BLaER1 (cell line): ENCODE results near the gene HOXC9.

ENCODE experiments used
- H3K27ac ChIP-seq: shearing (Covaris generic); formaldehyde crosslinking; 2 replicates; pipeline ENCODE4 v1.8.1; 2022
- H3K27me3 ChIP-seq: shearing (Covaris generic); formaldehyde crosslinking; 2 replicates; pipeline ENCODE4 v1.8.1; 2022
- H3K36me3 ChIP-seq: shearing (Covaris generic); formaldehyde crosslinking; 2 replicates; pipeline ENCODE4 v1.8.1; 2022
- H3K4me1 ChIP-seq: shearing (Covaris generic); formaldehyde crosslinking; 2 replicates; pipeline ENCODE4 v1.8.1; 2022
- H3K4me2 ChIP-seq: shearing (Covaris generic); formaldehyde crosslinking; 2 replicates; pipeline ENCODE4 v1.8.1; 2022
- H3K4me3 ChIP-seq: shearing (Covaris generic); formaldehyde crosslinking; 2 replicates; pipeline ENCODE4 v1.8.1; 2022
- H3K9ac ChIP-seq: shearing (Covaris generic); formaldehyde crosslinking; 2 replicates; pipeline ENCODE4 v1.8.1; 2022
- H3K9me3 ChIP-seq: shearing (Covaris generic); formaldehyde crosslinking; 2 replicates; pipeline ENCODE4 v1.8.1; 2022
- H4K20me1 ChIP-seq: shearing (Covaris generic); formaldehyde crosslinking; 2 replicates; pipeline ENCODE4 v1.8.1; 2022
- Cebpa-rat ChIP-seq: shearing (Covaris generic); IDR thresholded peaks from 2 replicates; pipeline ENCODE4 v1.8.1; 2022

HOXC9 gene

GRCh38 chr12:54007538-54008259 is 7.7 kb downstream of the HOXC9 start:
- no peaks in the 10 kb centered on the region for H3K36me3 ChIP-seq
- H3K4me2 ChIP-seq = no peak overlapping the region
- H3K9me3 ChIP-seq = no peaks in the 10 kb centered on the region
- peaks cover 4% of the 10 kb centered on the region; the same call in 1 of the 2 replicates for H3K4me1 ChIP-seq
- TF ChIP-seq Cebpa-rat = no peak
- no peak overlapping the region for H3K9ac ChIP-seq
- peaks cover 100% of the 10 kb centered on the region for H3K27me3 ChIP-seq
- H3K4me3 ChIP-seq = no peak overlapping the region
- H4K20me1 ChIP-seq = peaks cover 93% of the 10 kb centered on the region
- no peak overlapping the region for H3K27ac ChIP-seq

- peaks cover 93% of the 10 kb centered on the region for H4K20me1 ChIP-seq
- no peak overlapping the region for H3K9ac ChIP-seq
- peaks cover 100% of the 10 kb centered on the region for H3K27me3 ChIP-seq
- no peak overlapping the region for H3K4me2 ChIP-seq
- no peak overlapping the region for H3K4me3 ChIP-seq
- no peaks in the 10 kb centered on the region for H3K9me3 ChIP-seq
- H3K36me3 ChIP-seq = no peaks in the 10 kb centered on the region
- TF ChIP-seq Cebpa-rat = no peak
- H3K27ac ChIP-seq = no peak overlapping the region
- peaks cover 4% of the 10 kb centered on the region; the same call in 1 of the 2 replicates for H3K4me1 ChIP-seq
These were observed 8.2 kb downstream of the HOXC9 start for GRCh38 chr12:54008260-54008552.

DNA sequence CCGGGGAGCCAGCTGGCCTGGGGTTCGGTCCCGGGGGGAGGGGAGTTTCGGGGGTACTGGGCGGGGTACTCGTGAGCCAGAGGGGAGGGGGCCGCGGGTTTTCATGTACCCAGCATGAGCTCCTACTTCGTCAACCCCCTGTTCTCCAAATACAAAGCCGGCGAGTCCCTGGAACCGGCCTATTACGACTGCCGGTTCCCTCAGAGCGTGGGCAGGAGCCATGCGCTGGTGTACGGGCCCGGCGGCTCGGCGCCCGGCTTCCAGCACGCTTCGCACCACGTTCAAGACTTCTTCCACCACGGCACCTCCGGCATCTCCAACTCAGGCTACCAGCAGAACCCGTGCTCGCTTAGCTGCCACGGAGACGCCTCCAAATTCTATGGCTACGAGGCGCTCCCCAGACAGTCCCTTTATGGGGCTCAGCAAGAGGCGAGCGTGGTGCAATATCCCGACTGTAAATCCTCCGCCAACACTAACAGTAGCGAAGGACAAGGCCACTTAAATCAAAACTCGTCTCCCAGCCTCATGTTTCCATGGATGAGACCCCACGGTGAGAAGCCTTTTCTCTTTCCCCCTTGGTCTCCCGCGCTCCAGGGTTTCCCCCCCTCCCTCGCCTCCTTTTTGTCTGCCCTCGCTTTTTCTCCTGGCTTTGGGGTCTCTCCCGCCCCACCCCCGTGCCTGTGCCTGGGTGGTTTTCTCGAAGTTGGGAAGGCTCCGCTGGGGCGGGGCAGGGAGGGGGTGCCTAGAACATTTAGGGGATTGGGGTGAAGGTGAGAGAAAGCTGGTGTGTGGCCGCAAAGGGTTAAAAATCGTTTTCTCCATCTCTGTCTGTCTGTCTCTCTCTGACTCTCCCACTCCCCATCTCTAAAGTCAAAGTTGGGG is 9.5 kb downstream of the HOXC9 start:
- no peak overlapping the region for H3K27ac ChIP-seq
- peaks cover 94% of the 10 kb centered on the region for H4K20me1 ChIP-seq
- TF ChIP-seq Cebpa-rat = no peak
- H3K4me3 ChIP-seq = no peak overlapping the region
- no peak overlapping the region for H3K9ac ChIP-seq
- H3K36me3 ChIP-seq = no peaks in the 10 kb centered on the region
- no peak overlapping the region for H3K4me2 ChIP-seq
- peaks cover 100% of the 10 kb centered on the region for H3K27me3 ChIP-seq
- H3K4me1 ChIP-seq = peaks cover 4% of the 10 kb centered on the region; the same call in 1 of the 2 replicates
- no peaks in the 10 kb centered on the region for H3K9me3 ChIP-seq

DNA sequence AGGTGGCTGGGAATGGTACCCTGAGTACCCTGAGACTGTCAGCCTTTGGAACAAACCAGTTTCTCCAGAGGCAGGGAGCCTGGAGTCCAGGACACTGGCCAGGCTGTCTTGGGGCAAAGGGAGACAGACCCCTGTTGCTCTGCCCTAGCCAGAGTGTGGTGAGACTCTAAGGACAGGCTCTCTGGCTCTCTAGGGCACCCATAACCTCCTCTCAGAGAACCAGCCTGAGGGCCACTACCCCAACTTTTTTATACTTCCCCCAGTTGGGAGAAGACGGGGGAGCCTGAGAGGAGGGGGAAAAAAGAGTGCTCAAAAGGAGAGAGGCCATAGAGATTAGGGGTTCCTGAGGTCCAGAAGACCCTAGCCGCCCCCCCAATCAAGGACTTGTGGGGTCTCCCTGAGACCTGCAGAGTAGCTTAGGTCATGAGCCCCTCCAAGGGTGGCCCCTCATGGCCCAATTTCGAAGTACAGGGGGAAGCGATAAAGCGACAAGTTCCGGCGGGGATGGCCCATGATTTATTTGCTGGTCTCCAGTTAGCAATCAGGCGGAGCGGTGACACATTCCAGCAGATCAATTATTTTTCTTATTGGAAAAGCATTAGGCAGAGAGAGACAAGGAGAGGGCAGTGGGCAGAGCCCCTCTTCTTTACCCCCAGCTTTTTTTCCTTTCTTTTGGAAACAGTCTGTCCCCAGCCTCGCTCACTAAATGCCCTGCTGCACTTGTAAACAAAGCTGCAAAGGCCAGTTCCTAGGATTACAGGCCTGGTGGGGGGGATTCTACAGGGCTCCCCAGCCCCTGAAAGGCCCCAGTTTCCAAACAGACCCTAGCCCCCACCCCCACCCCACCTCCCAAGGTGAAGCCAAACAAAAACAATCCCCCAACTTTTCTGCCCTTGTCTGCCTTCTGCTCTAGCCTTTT is 10.4 kb downstream of the HOXC9 start:
- TF ChIP-seq Cebpa-rat = no peak
- Histone ChIP-seq H3K4me1 (peaks cover 4% of the 10 kb centered on the region; the same call in 1 of the 2 replicates), H3K9ac (no peak overlapping the region), H3K9me3 (no peaks in the 10 kb centered on the region), H3K4me3 (no peak overlapping the region), H3K27me3 (peaks cover 100% of the 10 kb centered on the region), H3K4me2 (no peak overlapping the region), H4K20me1 (peaks cover 94% of the 10 kb centered on the region), H3K27ac (no peak overlapping the region), H3K36me3 (no peaks in the 10 kb centered on the region)

GRCh38 chr12:54010972-54011664 is 11.2 kb downstream of the HOXC9 start:
- peaks cover 3% of the 10 kb centered on the region; the same call in 1 of the 2 replicates for H3K4me1 ChIP-seq
- no peak overlapping the region for H3K4me3 ChIP-seq
- H3K27ac ChIP-seq = no peak overlapping the region
- no peak for TF ChIP-seq Cebpa-rat
- no peak overlapping the region for H3K9ac ChIP-seq
- H4K20me1 ChIP-seq = peaks cover 94% of the 10 kb centered on the region
- H3K27me3 ChIP-seq = peaks cover 100% of the 10 kb centered on the region
- H3K4me2 ChIP-seq = no peak overlapping the region
- H3K36me3 ChIP-seq = no peaks in the 10 kb centered on the region
- H3K9me3 ChIP-seq = no peaks in the 10 kb centered on the region

DNA sequence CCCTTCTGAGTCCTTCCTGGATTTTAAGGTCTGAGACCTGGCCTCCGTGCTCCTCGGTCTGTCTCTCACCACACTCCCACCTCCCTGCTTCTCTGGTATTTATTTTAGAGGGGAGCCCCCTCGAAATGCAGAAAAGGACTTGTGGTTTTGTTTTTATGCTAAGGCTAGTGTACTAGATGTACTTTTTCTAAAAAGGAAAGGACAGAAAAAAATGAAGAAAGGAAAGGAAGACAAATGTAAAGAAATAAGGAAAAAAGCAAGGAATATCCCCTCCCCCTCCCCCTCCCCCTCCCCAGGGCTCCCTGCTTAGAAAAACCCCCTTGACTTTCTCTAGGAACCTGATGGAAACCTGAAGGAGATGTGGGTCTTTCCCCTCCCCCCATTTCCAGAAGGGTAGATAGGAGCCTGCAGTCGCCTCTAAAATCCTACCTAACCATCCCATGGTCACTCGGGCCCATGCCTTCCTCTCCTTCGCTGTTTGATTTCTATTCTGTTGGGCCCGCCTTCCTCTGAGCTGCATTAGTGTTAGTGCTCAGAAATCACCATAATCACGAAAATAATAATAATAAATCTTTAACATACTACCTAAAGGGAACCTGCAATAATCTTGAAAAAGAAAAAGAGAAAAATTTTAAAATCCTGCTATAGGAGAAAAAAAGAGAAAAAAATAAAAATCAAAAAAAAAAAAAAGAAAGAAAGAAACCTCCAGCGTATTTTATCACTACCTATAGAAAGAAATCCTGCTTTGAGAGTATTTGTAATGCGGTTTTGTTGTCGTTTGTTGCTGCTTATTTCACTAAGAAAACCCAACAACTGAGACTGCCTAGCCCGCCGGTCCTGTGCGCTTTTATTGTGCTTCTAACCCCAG is 11.9 kb downstream of the HOXC9 start:
- H3K9me3 ChIP-seq = no peaks in the 10 kb centered on the region
- peaks cover 100% of the 10 kb centered on the region for H3K27me3 ChIP-seq
- H3K9ac ChIP-seq = no peak overlapping the region
- no peak overlapping the region for H3K4me2 ChIP-seq
- no peak for TF ChIP-seq Cebpa-rat
- H4K20me1 ChIP-seq = peaks cover 92% of the 10 kb centered on the region
- H3K4me3 ChIP-seq = no peak overlapping the region
- H3K27ac ChIP-seq = no peak overlapping the region
- H3K36me3 ChIP-seq = no peaks in the 10 kb centered on the region
- no peaks in the 10 kb centered on the region for H3K4me1 ChIP-seq

DNA sequence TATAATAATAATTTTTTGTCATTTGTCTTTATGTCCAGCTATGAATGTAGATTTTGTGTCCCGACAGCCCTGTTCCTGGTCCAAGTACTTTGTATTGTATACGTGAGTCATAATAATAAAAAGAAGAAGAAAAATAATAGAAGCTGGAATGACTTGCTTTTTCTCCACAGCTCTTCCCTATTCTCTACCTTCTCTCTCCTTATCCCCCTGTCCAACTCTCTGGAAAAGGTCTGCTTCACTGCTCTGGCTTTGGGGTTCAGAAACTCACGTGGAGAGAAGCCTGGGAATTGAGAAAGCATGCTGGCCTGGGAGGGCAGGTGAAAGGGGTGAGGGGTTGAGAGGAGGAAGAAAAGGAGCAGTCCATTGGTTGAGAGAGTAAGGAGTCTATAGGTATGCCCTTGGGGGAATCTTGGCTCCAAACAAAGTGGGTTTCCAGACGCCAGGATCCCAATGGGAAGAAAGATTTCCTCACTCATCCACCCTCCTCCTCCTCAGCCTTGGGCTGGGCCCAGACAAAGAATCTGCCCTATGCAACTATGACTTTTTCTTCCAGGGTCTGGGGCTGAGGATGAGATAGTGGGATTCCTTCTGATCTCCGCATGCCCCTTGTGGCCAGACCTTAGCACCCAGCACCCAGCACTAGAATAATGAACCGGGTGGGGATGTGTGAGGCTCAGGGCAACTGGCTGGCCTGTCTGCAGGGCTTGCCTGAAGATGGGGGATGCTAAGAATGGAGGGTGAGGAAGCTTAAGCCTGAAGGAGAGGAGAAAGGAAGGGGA is 12.9 kb downstream of the HOXC9 start:
- Histone ChIP-seq H4K20me1 (peaks cover 92% of the 10 kb centered on the region), H3K9ac (no peak overlapping the region), H3K4me2 (no peak overlapping the region), H3K27me3 (peaks cover 100% of the 10 kb centered on the region), H3K36me3 (no peaks in the 10 kb centered on the region), H3K4me3 (no peak overlapping the region), H3K9me3 (no peaks in the 10 kb centered on the region), H3K27ac (no peak overlapping the region), H3K4me1 (no peaks in the 10 kb centered on the region)
- no peak for TF ChIP-seq Cebpa-rat
